BJ (cell line): Measurements from ENCODE around the gene PLA2G4D. TPM values are rescaled to one million over a fixed set of nuclear protein-coding genes. Genes with fewer than 3 reads are reported as not detected.

Experiments
- CTCF ChIA-PET: fragments of 350-600 bp; formaldehyde crosslinking; extraction: SDS; loops from one replicate; lab custom pipeline; 2021; ENCODE audit warnings: antibody characterized with exemption, inconsistent platforms; lab: Yijun Ruan, JAX
- POLR2A ChIA-PET: fragments of 300-600 bp; sonication (Branson Sonifier 250); formaldehyde crosslinking; extraction: SDS; loops from one replicate; lab custom pipeline; 2021; ENCODE audit warnings: antibody characterized with exemption; lab: Charles Lee
- DNase-seq: peaks from one replicate; pipeline ENCODE4 v3.0.0-alpha.2; 2011; ENCODE audit warnings: low read depth
- H3K27me3 ChIP-seq: 2 replicates; pipeline ENCODE4 v1.6.0; 2011; ENCODE audit warnings: low read length; ENCODE audit not compliant: control insufficient read depth, insufficient read depth
- H3K36me3 ChIP-seq: 2 replicates; pipeline ENCODE4 v1.5.1; 2011; ENCODE audit warnings: low read length; ENCODE audit not compliant: control insufficient read depth, insufficient read depth
- H3K4me3 ChIP-seq: 2 replicates; pipeline ENCODE4 v1.5.1; 2011; ENCODE audit warnings: low read depth, mild to moderate bottlenecking, control low read depth, low read length
- CTCF ChIP-seq: IDR thresholded peaks from 2 replicates; pipeline ENCODE4 v1.5.1; 2011; ENCODE audit warnings: low read depth, mild to moderate bottlenecking, control low read depth, inconsistent platforms, low read length, moderate library complexity; ENCODE audit not compliant: insufficient read depth
- polyA plus RNA-seq: library from polyadenylated mRNA; depleted of rRNA; stranded (reverse); fragments of >200 nt; gene quantifications from 2 replicates; pipeline ENCODE4 v1.2.3, GENCODE V29; 2011; rRNA removed

The PLA2G4D gene
- polyA plus RNA-seq, 1 experiment = not detected

GRCh38 chr15:42021593-42021992 lies 72.8 kb downstream of the PLA2G4D start:
- CTCF ChIA-PET = interaction anchor here (0.8 kb wide), 1 partner anchor 39 kb away, joined by 3 read pairs; no protein-coding TSS in a partner anchor
- POLR2A ChIA-PET = no interaction called here
- H3K36me3 ChIP-seq = no peaks in the 10 kb centered on the region

GRCh38 chr15:42020713-42021273 lies 73.6 kb downstream of the PLA2G4D start, which contains the start of gene PLA2G4E:
PLA2G4E (minus strand) TSS chr15:42021042; CDS start chr15:42021030, 12 bp downstream.
- POLR2A ChIA-PET = no interaction called here
- no peak for DNase-seq
- no peak for TF ChIP-seq CTCF
- H3K27me3 ChIP-seq = peaks cover 18% of the 10 kb centered on the region
- H3K4me3 ChIP-seq = no peak within 1 kb of the TSS
- CTCF ChIA-PET = interaction anchor here (0.9 to 4.4 kb wide), 2 partner anchors 7 to 118 kb away, joined by 3 to 16 read pairs; no protein-coding TSS in a partner anchor
- H3K36me3 ChIP-seq = no peaks in the 10 kb centered on the region

More at GRCh38 chr15:42021593-42021992, 72.8 kb downstream of the PLA2G4D start:
- no peak for TF ChIP-seq CTCF
- peaks cover 17% of the 10 kb centered on the region for H3K27me3 ChIP-seq
- DNase-seq = no peak
- no peak overlapping the region for H3K4me3 ChIP-seq

GRCh38 chr15:42018306-42019224 lies 75.8 kb downstream of the PLA2G4D start:
- POLR2A ChIA-PET = no interaction called here
- peaks cover 21% of the 10 kb centered on the region for H3K27me3 ChIP-seq

More at GRCh38 chr15:42018306-42019224, 75.8 kb downstream of the PLA2G4D start:
- Histone ChIP-seq H3K36me3 (no peaks in the 10 kb centered on the region), H3K4me3 (no peak overlapping the region)
- no peak for DNase-seq
- CTCF ChIA-PET = interaction anchor here (0.7 to 4.4 kb wide), 3 partner anchors 9 to 29 kb away, joined by 3 to 16 read pairs (median 3); no protein-coding TSS in a partner anchor
- no peak for TF ChIP-seq CTCF

Other genes starting within 250 kb of the PLA2G4D start
- gene SPTBN5, start 200.5 kb downstream of the PLA2G4D start, polyA plus RNA-seq = 0.04 and 0.05 TPM in 2 replicates
- 14.9 and 17.0 TPM in 2 replicates for gene EHD4, start 122.0 kb downstream of the PLA2G4D start, polyA plus RNA-seq
- gene PLA2G4E, start 73.5 kb downstream of the PLA2G4D start, polyA plus RNA-seq = not detected in 2 replicates
- gene PLA2G4F, start 62.1 kb upstream of the PLA2G4D start, polyA plus RNA-seq = not detected in 2 replicates
- gene VPS39, start 113.7 kb upstream of the PLA2G4D start, polyA plus RNA-seq = 54.7 and 79.5 TPM in 2 replicates
- 12.9 and 22.5 TPM in 2 replicates for gene GANC, start 178.6 kb upstream of the PLA2G4D start, polyA plus RNA-seq
- 25.1 and 39.3 TPM in 2 replicates for gene TMEM87A, start 178.9 kb upstream of the PLA2G4D start, polyA plus RNA-seq